GM23338 (cell line): Measurements from ENCODE around the gene RRBP1. TPM values are rescaled to one million over a fixed set of nuclear protein-coding genes. Genes with fewer than 3 reads are reported as not detected.

Experiments used
- ATAC-seq: fragments of 200-7000 bp; cut with Tn5 transposase; 3 replicates; pipeline ENCODE4 v1.9.1; 2020
- DNase-seq: peaks from one replicate; pipeline ENCODE4 v3.0.0-alpha.2; 2015; ENCODE audit warnings: low spot score
- H2AFZ ChIP-seq: fragments of 200-600 bp; sonication (generic); 2 replicates; pipeline ENCODE4 v1.8.0; 2016; ENCODE audit warnings: antibody characterized with exemption, mild to moderate bottlenecking, moderate library complexity
- H3F3A ChIP-seq: fragments of 200-600 bp; sonication (generic); replicated peaks from 2 replicates; pipeline ENCODE4 v1.8.0; 2017; ENCODE audit warnings: antibody characterized with exemption, mixed run types, low read depth
- H3K27ac ChIP-seq: fragments of 200-600 bp; sonication (generic); 2 replicates; pipeline ENCODE4 v1.6.1; 2016; ENCODE audit warnings: low read depth
- H3K27me3 ChIP-seq: fragments of 200-600 bp; sonication (generic); 2 replicates; pipeline ENCODE4 v1.8.0; 2016; ENCODE audit warnings: mild to moderate bottlenecking, mixed run types, moderate library complexity; ENCODE audit not compliant: insufficient read depth
- H3K36me3 ChIP-seq: fragments of 200-600 bp; sonication (generic); 2 replicates; pipeline ENCODE4 v1.8.0; 2016; ENCODE audit warnings: mild to moderate bottlenecking; ENCODE audit not compliant: insufficient read depth
- H3K4me1 ChIP-seq: fragments of 200-600 bp; sonication (generic); 2 replicates; pipeline ENCODE4 v1.8.0; 2016; ENCODE audit warnings: mild to moderate bottlenecking, moderate library complexity; ENCODE audit not compliant: insufficient read depth
- H3K4me2 ChIP-seq: fragments of 200-600 bp; sonication (generic); 2 replicates; pipeline ENCODE4 v1.7.1; 2017; ENCODE audit warnings: mixed run types
- H3K4me3 ChIP-seq: fragments of 200-600 bp; sonication (generic); 2 replicates; pipeline ENCODE4 v1.6.1; 2016; ENCODE audit warnings: mixed run types
- H3K79me2 ChIP-seq: fragments of 200-600 bp; sonication (generic); replicated peaks from 2 replicates; pipeline ENCODE4 v1.8.0; 2017; ENCODE audit warnings: mild to moderate bottlenecking; ENCODE audit not compliant: insufficient read depth
- H3K9me2 ChIP-seq: fragments of 200-600 bp; sonication (generic); 2 replicates; pipeline ENCODE4 v1.8.0; 2017; ENCODE audit not compliant: insufficient read depth
- H4K20me1 ChIP-seq: fragments of 200-600 bp; sonication (generic); replicated peaks from 2 replicates; pipeline ENCODE4 v1.8.0; 2017; ENCODE audit warnings: mild to moderate bottlenecking; ENCODE audit not compliant: insufficient read depth
- H3K27ac Mint-ChIP-seq: 2 replicates; pipeline ENCODE4 v1.8.0; 2020; ENCODE audit warnings: inconsistent platforms, mild to moderate bottlenecking, moderate library complexity, mixed read lengths
- H3K27me3 Mint-ChIP-seq: 3 replicates; pipeline ENCODE4 v1.8.0; 2022; ENCODE audit warnings: low read depth, mild to moderate bottlenecking, moderate library complexity, mixed read lengths, inconsistent platforms; ENCODE audit not compliant: insufficient read depth, poor library complexity
- H3K36me3 Mint-ChIP-seq: 3 replicates; pipeline ENCODE4 v1.8.0; 2021; ENCODE audit warnings: low read depth, mild to moderate bottlenecking, inconsistent platforms, moderate library complexity, mixed read lengths
- H3K4me1 Mint-ChIP-seq: 3 replicates; pipeline ENCODE4 v1.8.0; 2020; ENCODE audit warnings: mild to moderate bottlenecking, inconsistent platforms, mixed read lengths
- H3K4me3 Mint-ChIP-seq: 3 replicates; pipeline ENCODE4 v1.8.0; 2021; ENCODE audit warnings: moderate library complexity, mild to moderate bottlenecking, inconsistent platforms, mixed read lengths
- H3K9me3 Mint-ChIP-seq: 3 replicates; pipeline ENCODE4 v1.8.0; 2020; ENCODE audit warnings: moderate library complexity, mild to moderate bottlenecking, inconsistent platforms, mixed read lengths
- CREB1 ChIP-seq: fragments of 250-450 bp; sonication (Bioruptor Pico); IDR thresholded peaks from 2 replicates; pipeline ENCODE4 v1.5.0; 2020; ENCODE audit warnings: low read depth, mild to moderate bottlenecking, moderate library complexity
- CTCF ChIP-seq, 2 experiments: fragments of 200-600 bp in 1 of 2; sonication (generic) in 1 of 2; conservative IDR thresholded peaks; 2 replicates each; pipeline versions ENCODE4 v1.5.1 to v1.6.1; 2016 to 2017; ENCODE audit warnings: antibody characterized with exemption in 2 of 2, low read depth in 2 of 2, mild to moderate bottlenecking in 2 of 2, moderate library complexity in 1 of 2
- ETS1 ChIP-seq: IDR thresholded peaks from 2 replicates; pipeline ENCODE4 v1.6.1; 2016; ENCODE audit warnings: antibody characterized with exemption
- EZH2 ChIP-seq: fragments of 200-600 bp; sonication (generic); IDR thresholded peaks from one replicate; pipeline ENCODE4 v1.8.0; 2017; ENCODE audit warnings: antibody characterized with exemption, mild to moderate bottlenecking, low read depth; ENCODE audit not compliant: unreplicated experiment
- EZH2phosphoT487 ChIP-seq: fragments of 200-600 bp; sonication (generic); IDR thresholded peaks from one replicate; pipeline ENCODE4 v1.8.1; 2018; ENCODE audit warnings: antibody characterized with exemption; ENCODE audit not compliant: unreplicated experiment
- NANOG ChIP-seq: IDR thresholded peaks from 2 replicates; pipeline ENCODE4 v1.6.1; 2016; ENCODE audit warnings: antibody characterized with exemption, borderline replicate concordance
- REST ChIP-seq: IDR thresholded peaks from one replicate; pipeline ENCODE4 v1.6.1; 2018; ENCODE audit warnings: antibody characterized with exemption; ENCODE audit not compliant: unreplicated experiment
- STAT1 ChIP-seq: IDR thresholded peaks from one replicate; pipeline ENCODE4 v1.6.1; 2016; ENCODE audit warnings: antibody characterized with exemption; ENCODE audit not compliant: unreplicated experiment
- ZNF114 ChIP-seq: fragments of 250-450 bp; sonication (Bioruptor Pico); IDR thresholded peaks from 2 replicates; pipeline ENCODE4 v1.5.0; 2020; ENCODE audit warnings: mild to moderate bottlenecking, moderate library complexity
- ZNF331 ChIP-seq: fragments of 250-450 bp; sonication (Bioruptor Pico); IDR thresholded peaks from 2 replicates; pipeline ENCODE4 v1.5.0; 2020; ENCODE audit warnings: low read depth, mild to moderate bottlenecking, moderate library complexity
- ZNF462 ChIP-seq: fragments of 250-450 bp; sonication (Bioruptor Pico); IDR thresholded peaks from 2 replicates; pipeline ENCODE4 v1.5.0; 2020; ENCODE audit warnings: mild to moderate bottlenecking, moderate library complexity
- polyA plus RNA-seq: library from polyadenylated mRNA; unstranded; fragments of >200 nt; fragmentation: Nextera tagmentation; extraction: Ambion mirVana; gene quantifications from 2 replicates; pipeline ENCODE4 v1.2.1, GENCODE V29; 2016
- total RNA-seq: library from RNA; depleted of rRNA; stranded (reverse); fragments of >200 nt; shearing (Covaris generic); gene quantifications from 2 replicates; pipeline ENCODE4 v1.2.3, GENCODE V29; 2014

RRBP1 gene
- total and polyA plus RNA-seq, 2 experiments from 2014 or later = 105 to 113 TPM

GRCh38 chr20:17680836-17681725, 961 bp downstream of the RRBP1 start:
- Mint-ChIP-seq H3K9me3 (peaks cover under 1% of the 10 kb centered on the region; the same call in 1 of the 3 replicates), H3K4me1 (peaks cover 33% of the 10 kb centered on the region), H3K27ac (peak overlapping the region; percentile 80; the same call in 1 of the 2 replicates), H3K36me3 (peaks cover 35% of the 10 kb centered on the region), H3K27me3 (peaks cover 6% of the 10 kb centered on the region), H3K4me3 (peak overlapping the region; percentile 86)
- Histone ChIP-seq H3K4me2 (peak overlapping the region; percentile 98), H2AFZ (no peak overlapping the region), H3K9me2 (no peaks in the 10 kb centered on the region), H3K27me3 (no peaks in the 10 kb centered on the region), H3F3A (0 out of 2 replicates have a peak, but pooled peaks cover 4% of the 10 kb centered on the region), H3K79me2 (peaks cover 48% of the 10 kb centered on the region), H3K36me3 (0 out of 2 replicates have a peak, but pooled peaks cover 5% of the 10 kb centered on the region), H4K20me1 (peaks cover 42% of the 10 kb centered on the region), H3K4me3 (peak overlapping the region; percentile 83), H3K4me1 (peaks cover 24% of the 10 kb centered on the region), H3K27ac (no peak overlapping the region)
- ATAC-seq (peak; percentile 20), DNase-seq (peak; percentile 82)
- TF ChIP-seq ETS1 = no peak
- TF ChIP-seq EZH2phosphoT487 = no peak
- TF ChIP-seq ZNF331 = no peak
- no peak for TF ChIP-seq REST
- no peak for TF ChIP-seq ZNF462
- peak in 1 of 2 experiments; percentile 66; a peak in 2 of 4 replicates for TF ChIP-seq CTCF (conservative IDR thresholded peaks at IDR 0.05; ENCODE audit: low read depth in 2 of 2)
- TF ChIP-seq ZNF114 = no peak
- no peak for TF ChIP-seq STAT1
- peak; percentile 60; the same call in 1 of the 2 replicates for TF ChIP-seq CREB1 (CRISPR knock-in tag)
- TF ChIP-seq NANOG = no peak
- TF ChIP-seq EZH2 = no peak
